HT-29 (cell line): Measurements from ENCODE around the gene LGR6. TPM values are rescaled to one million over a fixed set of nuclear protein-coding genes. Genes with fewer than 3 reads are reported as not detected.
A peak's percentile ranks its signal among the peaks of the same experiment; 100 is the strongest.
"Not testable (repeated sequence)": the region's sequence is repeated elsewhere in the genome, so short reads cannot be mapped to it uniquely, and the experiment has no call there.

ENCODE experiments used
- DNase-seq: peaks from one replicate; pipeline ENCODE4 v3.0.0-alpha.2; 2015; ENCODE audit warnings: low spot score
- total RNA-seq: library from RNA; depleted of rRNA; stranded (reverse); fragments of >200 nt; shearing (Covaris generic); gene quantifications from 2 replicates; pipeline ENCODE4 v1.2.3, GENCODE V29; 2014

Gene LGR6
- total RNA-seq, 1 experiment from 2014 or later, result 0.18 TPM

DNA sequence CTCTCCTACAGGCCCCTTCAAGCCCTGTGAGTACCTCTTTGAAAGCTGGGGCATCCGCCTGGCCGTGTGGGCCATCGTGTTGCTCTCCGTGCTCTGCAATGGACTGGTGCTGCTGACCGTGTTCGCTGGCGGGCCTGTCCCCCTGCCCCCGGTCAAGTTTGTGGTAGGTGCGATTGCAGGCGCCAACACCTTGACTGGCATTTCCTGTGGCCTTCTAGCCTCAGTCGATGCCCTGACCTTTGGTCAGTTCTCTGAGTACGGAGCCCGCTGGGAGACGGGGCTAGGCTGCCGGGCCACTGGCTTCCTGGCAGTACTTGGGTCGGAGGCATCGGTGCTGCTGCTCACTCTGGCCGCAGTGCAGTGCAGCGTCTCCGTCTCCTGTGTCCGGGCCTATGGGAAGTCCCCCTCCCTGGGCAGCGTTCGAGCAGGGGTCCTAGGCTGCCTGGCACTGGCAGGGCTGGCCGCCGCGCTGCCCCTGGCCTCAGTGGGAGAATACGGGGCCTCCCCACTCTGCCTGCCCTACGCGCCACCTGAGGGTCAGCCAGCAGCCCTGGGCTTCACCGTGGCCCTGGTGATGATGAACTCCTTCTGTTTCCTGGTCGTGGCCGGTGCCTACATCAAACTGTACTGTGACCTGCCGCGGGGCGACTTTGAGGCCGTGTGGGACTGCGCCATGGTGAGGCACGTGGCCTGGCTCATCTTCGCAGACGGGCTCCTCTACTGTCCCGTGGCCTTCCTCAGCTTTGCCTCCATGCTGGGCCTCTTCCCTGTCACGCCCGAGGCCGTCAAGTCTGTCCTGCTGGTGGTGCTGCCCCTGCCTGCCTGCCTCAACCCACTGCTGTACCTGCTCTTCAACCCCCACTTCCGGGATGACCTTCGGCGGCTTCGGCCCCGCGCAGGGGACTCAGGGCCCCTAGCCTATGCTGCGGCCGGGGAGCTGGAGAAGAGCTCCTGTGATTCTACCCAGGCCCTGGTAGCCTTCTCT is 124.6 kb downstream of the LGR6 start:
- no peak for DNase-seq

- DNase-seq, result no peak
Measured at GRCh38 chr1:202319381-202320080, 125.9 kb downstream of the LGR6 start.

DNA sequence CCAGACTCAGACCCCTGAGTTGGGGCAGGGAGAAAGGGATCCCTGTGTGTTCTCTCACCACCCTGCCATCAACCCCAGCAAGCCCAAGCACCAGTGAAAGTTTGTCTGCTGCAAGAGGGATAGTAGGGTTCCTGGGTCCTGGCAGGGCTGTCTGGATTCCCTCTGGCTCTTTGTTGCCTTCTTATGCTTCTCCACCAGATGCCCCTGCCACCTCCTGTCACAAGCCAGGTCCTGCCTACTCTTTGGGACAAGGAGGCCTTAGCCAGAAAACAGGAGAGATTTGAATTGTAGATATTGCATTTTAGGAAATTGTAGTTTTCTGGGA is 126.4 kb downstream of the LGR6 start:
- no peak for DNase-seq

DNA sequence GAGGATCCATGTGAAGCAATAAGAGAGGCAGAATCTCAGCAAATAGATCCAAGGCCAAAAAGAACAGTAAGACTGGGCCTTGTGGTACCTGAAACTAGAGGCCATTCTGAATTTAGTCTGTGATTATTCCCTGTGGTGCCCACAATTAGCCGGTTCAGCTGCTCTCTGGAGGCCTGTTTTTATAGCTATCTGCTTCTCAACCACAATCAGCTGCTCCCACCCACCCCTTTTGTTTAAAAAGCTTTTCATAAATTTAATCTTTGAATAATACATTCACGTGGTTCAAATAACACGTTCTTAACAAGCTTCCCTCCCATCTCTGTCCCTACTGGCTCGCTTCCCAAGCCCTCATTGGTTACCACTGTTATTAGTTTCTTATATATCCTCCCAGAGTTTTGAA is 130.1 kb downstream of the LGR6 start:
- no peak for DNase-seq

DNA sequence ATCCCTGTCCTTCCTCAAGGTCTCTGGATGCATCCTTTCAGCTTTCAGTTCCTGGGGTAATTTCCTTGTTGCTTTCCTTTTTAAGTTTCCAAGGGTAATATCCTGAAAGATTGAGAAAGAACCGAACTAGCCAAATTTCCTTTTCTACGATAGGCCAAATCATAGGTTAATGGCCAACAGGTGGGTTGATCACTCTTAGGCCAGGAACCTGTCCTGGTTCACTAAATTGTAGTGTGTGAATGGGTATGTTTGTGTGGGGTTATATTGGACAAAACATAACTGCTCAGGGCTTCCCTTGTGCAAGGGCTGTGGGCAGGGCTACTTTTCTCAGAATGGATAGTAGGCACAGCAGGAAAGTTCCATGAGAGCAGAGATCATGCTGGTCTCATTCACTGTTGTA is 131.0 kb downstream of the LGR6 start:
- no peak for DNase-seq

DNA sequence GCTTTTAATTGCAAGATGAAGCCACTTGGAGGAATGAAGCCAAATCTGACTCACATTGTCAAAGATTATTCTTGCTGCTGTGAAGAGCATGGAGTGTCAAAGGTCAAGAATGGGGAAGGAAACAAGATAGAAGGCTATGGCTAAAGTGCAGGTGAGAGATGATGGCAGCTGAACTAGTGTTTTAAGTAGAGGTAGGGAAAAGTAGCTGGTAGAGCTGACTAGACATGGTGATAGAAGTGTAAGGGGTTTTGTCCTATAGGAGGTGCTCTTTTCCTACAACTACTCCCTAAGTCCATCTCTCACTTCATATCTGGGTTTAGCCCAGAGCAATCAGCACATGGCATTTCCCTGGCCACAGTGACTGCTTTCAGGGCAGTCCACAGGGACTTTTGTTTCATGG is 136.3 kb downstream of the LGR6 start:
- DNase-seq, result peak; percentile 23

DNA sequence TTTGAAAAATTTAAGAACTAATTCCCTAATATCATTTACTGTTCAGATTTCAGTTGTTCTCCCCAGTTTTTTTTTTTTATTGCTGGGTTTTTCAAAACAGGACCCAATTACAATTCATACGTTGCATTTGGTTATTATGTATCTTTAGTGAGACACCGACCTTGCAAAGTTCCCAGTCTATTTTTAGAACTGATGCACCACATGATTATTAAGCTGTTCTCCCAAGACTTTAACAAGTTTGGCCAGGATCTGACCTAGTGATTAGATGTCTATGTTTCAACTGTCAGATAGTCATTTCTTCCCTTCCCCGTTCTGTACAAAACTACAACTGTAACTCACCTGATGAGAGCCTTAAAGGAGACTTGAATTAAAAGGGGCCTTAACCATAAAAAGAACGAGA is 140.3 kb downstream of the LGR6 start:
- no peak for DNase-seq

GRCh38 chr1:202343652-202344349 is 150.2 kb downstream of the LGR6 start:
- peak; percentile 63 for DNase-seq

GRCh38 chr1:202348005-202348508 is 154.5 kb downstream of the LGR6 start:
- DNase-seq, result no peak

DNA sequence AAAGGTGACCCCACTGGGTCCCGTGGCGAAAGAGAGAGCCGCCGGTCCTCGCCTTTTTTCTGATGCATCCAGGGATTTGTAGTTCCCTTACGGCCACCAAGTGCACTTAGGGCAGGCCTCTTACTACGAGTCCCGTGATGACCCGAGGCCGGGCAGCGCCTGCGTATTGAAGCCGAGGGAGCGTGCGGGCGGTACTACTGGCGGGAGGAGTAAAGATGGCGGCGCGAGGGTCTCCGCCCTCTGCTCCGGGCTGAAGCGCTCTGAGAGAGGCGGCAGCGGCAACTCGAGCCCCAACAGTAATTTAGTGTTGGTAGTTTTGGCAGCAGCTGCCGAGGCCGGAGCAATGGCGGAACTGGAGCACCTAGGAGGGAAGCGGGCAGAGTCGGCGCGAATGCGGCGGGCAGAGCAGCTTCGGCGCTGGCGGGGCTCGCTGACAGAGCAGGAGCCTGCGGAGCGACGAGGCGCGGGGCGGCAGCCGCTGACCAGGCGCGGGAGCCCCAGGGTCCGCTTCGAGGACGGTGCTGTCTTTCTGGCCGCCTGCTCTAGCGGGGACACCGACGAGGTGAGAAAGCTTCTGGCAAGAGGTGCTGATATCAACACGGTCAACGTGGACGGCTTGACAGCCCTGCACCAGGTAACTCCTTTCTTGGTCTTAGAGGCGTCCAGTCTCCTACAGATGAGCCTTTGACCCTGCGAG is 155.1 kb downstream of the LGR6 start, which contains the start of gene PPP1R12B:
Gene PPP1R12B, plus strand, starts transcription at position 191 of the 697 bp plus-strand sequence. Its CDS starts 153 bp downstream, at position 344.
- DNase-seq, result peak; percentile 97

- no peak for DNase-seq
Measured at GRCh38 chr1:202349206-202349928, 155.8 kb downstream of the LGR6 start.

GRCh38 chr1:202351725-202352124 is 158.1 kb downstream of the LGR6 start:
- DNase-seq, result no peak

- not testable (repeated sequence) for DNase-seq
Measured at GRCh38 chr1:202352583-202353197, 159.1 kb downstream of the LGR6 start.

- DNase-seq, result no peak
Measured at GRCh38 chr1:202355944-202356553, 162.4 kb downstream of the LGR6 start.

DNA sequence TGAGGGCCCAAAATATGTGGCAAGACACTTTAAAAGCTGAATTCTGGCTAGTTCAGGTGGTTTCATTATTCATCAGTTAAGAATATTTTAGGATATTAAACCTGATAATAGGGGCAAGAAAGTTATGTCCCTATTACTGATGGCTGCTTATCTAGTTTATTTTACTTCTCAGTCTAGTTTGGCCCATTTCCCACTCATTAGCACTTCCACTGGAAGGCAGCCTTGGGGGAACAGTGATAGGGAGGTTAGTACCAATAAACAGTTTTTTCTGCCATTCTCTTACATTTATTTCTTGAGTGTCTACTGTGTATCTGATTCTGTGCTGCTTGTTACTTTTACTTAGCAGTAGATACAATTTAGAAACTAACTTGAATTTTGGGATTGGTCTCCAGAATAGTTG is 163.9 kb downstream of the LGR6 start:
- DNase-seq, result no peak

DNA sequence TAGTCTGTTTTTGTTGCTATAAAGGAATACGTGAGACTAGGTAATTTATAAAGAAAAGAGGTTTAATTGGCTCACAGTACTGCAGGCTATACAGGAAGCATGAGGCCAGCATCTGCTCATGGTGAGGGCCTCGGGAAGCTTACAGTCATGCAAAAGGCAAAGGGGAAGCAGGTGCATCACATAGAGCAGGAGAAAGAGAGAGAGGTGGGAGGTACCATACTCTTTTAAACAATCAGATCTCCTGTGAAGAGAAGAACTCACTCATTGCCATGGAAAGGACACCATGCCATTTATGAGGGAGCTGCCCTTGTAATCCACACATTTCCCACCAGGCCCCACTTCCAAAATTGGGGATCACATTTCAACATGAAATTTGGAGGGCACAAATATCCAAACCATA is 167.6 kb downstream of the LGR6 start:
- no peak for DNase-seq

- no peak for DNase-seq
Measured at GRCh38 chr1:202361701-202362100, 168.1 kb downstream of the LGR6 start.

- DNase-seq, result no peak
Measured at GRCh38 chr1:202362212-202362611, 168.6 kb downstream of the LGR6 start.

DNA sequence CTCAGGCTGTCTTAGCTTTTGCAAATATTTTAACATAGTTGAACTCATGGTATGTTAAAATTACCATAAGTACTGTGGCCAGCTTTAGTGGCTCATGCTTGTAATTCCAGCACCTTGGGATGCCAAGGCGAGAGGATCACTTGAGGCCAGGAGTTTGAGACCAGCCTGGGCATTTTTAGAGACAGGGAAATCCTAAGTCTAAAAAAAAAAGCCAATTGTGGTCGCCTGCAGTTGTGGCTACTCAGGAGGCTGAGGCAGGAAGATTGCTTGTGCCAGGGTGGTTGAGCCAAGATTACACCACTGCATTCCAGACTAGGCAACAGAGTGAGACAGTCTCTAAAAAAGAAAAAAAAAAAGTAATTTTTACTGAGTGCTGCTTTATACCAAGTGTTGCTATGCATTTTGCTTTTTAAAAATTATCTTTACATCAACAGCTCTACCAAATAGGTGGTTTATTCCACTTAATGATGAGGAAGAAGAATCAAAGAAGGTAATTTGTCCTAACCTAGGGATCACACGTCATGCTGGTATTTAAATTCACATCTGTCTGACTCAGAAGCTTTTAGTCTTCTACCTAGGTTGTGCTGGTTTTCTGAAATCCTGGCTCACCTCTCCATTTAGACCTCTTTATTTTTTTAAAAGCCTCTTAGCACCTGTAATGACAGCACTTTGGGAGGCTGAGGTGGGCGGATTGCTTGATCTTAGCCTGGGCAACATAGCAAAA is 171.7 kb downstream of the LGR6 start:
- no peak for DNase-seq
